ENCODE measurements around the gene KRT76.

DNA sequence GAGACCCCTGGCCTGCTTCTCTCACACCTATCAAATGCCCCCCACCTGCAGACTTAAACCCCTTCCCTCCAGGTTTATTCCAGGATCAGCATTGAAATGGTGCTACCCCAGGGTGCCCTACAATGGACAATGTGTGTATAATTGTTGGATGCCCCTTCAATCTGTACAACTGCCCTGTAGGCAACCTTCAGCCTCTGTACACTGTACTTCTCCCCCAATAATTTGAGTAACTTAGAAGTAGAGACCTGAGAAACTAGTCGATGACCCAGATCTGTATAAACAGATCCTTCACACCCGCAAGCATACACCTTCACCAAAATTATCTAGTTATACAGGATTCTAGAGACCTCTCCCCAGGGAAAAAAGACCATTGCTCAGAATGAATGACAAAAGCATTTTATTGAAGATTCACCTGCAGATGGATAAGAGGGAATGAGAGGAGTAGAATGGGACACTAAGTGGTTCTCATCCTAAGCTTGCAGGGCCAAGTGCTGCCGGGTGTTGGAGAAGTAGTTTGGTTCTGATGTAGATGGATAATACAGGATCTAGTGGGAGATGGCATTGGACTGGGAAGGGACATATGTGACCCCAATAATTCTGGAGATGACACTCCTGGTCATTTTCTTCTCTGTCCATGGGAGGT is 29.1 kb upstream of the KRT76 start:
- TF ChIP-seq CTCF (optimal IDR thresholded peaks at IDR 0.05 in 1 of 3, IDR thresholded peaks at IDR 0.05 in 1 of 3, conservative IDR thresholded peaks at IDR 0.05 in 1 of 3; ENCODE audit: extremely low read depth in 1 of 3, insufficient read depth in 2 of 3, low read length in 3 of 3) (no peak), EZH2 (IDR thresholded peaks at IDR 0.05; ENCODE audit: low read length) (no peak)
